GM12878 (cell line): Measurements from ENCODE around the gene BSPRY.

ENCODE experiments used
- CBFB ChIP-seq: IDR thresholded peaks from 2 replicates; pipeline ENCODE4 v1.6.1; 2016; ENCODE audit warnings: antibody characterized with exemption, low read depth
- EZH2 ChIP-seq: IDR thresholded peaks from 2 replicates; pipeline ENCODE4 v1.6.1; 2012; ENCODE audit warnings: low read depth, mild to moderate bottlenecking, control low read depth, inconsistent platforms, low read length, borderline replicate concordance; ENCODE audit not compliant: control insufficient read depth
- JUNB ChIP-seq: IDR thresholded peaks from 2 replicates; pipeline ENCODE4 v1.6.1; 2016; ENCODE audit warnings: antibody characterized with exemption, mild to moderate bottlenecking
- MAX ChIP-seq: IDR thresholded peaks from 2 replicates; pipeline ENCODE4 v1.6.1; 2012; ENCODE audit warnings: low read depth, low read length, improper control_type of control experiment
- PAX5 ChIP-seq: IDR thresholded peaks from 2 replicates; pipeline ENCODE4 v1.6.1; 2011; ENCODE audit warnings: low read depth, low read length, borderline replicate concordance
- SIX5 ChIP-seq: IDR thresholded peaks from 2 replicates; pipeline ENCODE4 v1.6.1; 2011; ENCODE audit warnings: mild to moderate bottlenecking, low read depth, low read length, moderate library complexity; ENCODE audit not compliant: severe bottlenecking
- TCF3 ChIP-seq: IDR thresholded peaks from 2 replicates; pipeline ENCODE4 v1.6.1; 2012; ENCODE audit warnings: low read depth, mild to moderate bottlenecking, low read length, borderline replicate concordance; ENCODE audit not compliant: insufficient read depth
- ZNF217 ChIP-seq: fragments of 450-650 bp; IDR thresholded peaks from 2 replicates; pipeline ENCODE4 v1.6.1; 2017; ENCODE audit warnings: antibody characterized with exemption, mild to moderate bottlenecking
- TF ChIP-seq, protein P1 (sequence below), 3 experiments: IDR thresholded peaks in 2 of 3; conservative IDR thresholded peaks in 1 of 3; 2 replicates each; pipeline ENCODE4 v1.5.1; 2011; ENCODE audit warnings: low read depth in 3 of 3, low read length in 3 of 3, mild to moderate bottlenecking in 3 of 3, control low read depth in 2 of 3, moderate library complexity in 2 of 3, inconsistent platforms in 1 of 3, mixed read lengths in 1 of 3; ENCODE audit not compliant: control insufficient read depth in 2 of 3, insufficient read depth in 1 of 3; ENCODE audit errors: extremely low read depth in 1 of 3

DNA sequence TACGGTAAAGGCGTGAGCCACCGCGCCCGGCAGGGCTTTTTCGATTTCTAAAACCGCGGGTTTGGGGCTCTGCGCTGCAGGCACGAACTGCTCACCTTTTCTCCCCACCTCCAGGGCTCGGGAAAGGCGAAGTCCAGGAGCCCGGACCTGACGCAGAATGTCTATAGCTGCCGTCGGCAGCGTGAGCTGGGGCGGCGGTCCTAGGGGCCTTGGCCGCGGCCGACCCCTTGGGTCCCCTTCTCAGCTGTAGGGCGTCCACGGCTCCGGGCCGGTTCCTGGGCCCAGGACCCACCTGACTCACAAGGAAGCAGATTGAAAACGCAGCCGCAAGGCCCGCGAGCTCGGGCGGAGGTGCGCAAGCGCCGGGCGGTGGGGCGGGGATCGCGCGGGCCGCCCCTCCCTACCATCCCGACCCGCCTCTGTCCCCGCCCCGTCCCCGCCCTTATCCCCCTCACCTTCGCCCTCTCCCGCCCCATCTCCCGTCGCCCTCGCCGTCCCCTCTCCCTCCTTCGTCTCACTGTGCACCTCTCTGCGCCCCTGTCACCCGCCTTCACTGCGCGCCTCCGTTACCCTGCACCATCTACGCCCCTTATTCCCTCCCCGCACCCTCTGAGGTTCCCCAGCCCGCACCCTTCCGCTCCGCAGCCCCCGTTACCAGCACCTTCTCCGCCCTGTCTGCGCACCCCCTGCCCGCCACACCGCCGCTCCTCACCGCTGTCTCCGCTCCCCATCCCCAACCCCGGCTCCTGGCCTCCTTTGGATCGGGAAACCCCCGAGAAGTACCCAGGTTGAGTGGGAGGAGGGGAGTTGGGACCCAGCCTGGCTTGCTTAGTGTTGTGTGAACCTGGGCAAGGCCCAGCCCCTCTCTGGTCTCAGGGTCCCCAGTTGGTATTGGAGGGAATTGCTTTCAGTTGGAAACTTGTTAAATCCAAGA, 27.6 kb downstream of the BSPRY start, which contains the start of gene HDHD3:
- no peak for TF ChIP-seq CBFB
- no peak for TF ChIP-seq EZH2
- TF ChIP-seq, protein P1, sequence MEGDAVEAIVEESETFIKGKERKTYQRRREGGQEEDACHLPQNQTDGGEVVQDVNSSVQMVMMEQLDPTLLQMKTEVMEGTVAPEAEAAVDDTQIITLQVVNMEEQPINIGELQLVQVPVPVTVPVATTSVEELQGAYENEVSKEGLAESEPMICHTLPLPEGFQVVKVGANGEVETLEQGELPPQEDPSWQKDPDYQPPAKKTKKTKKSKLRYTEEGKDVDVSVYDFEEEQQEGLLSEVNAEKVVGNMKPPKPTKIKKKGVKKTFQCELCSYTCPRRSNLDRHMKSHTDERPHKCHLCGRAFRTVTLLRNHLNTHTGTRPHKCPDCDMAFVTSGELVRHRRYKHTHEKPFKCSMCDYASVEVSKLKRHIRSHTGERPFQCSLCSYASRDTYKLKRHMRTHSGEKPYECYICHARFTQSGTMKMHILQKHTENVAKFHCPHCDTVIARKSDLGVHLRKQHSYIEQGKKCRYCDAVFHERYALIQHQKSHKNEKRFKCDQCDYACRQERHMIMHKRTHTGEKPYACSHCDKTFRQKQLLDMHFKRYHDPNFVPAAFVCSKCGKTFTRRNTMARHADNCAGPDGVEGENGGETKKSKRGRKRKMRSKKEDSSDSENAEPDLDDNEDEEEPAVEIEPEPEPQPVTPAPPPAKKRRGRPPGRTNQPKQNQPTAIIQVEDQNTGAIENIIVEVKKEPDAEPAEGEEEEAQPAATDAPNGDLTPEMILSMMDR (IDR thresholded peaks at IDR 0.05 in 2 of 3, conservative IDR thresholded peaks at IDR 0.05 in 1 of 3; ENCODE audit: control insufficient read depth in 2 of 3, extremely low read depth in 1 of 3, insufficient read depth in 1 of 3, low read depth in 3 of 3, low read length in 3 of 3) = no peak
- TF ChIP-seq JUNB = no peak
- peak; percentile 27; the same call in 1 of the 2 replicates for TF ChIP-seq ZNF217
- no peak for TF ChIP-seq SIX5
- TF ChIP-seq PAX5 = no peak
- TF ChIP-seq TCF3 = 0 out of 2 replicates have a peak, but pooled peaks have one; percentile 30
- TF ChIP-seq MAX = no peak
